ENCODE measurements around the gene RNF133.

DNA sequence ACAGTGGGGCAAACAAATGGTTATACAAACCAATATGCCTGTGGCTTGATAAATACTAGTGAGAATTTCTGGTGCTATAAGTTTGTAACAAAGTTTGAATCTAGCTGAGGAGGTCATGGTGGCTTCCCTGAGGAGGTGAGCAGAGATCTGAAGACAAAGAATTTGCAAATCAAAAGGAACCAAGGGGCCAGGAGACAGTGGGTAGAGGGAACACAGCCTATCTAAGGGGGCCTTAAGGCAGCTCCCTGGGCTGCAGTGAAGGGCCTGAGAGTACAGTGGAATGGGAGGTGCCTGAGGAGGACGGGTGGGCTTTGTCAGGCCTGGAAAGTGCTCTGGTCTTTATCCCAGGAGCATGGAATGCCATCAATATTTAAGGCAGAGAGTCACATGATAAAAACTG lies 21.8 kb downstream of the RNF133 start:
- TF ChIP-seq, protein P1, sequence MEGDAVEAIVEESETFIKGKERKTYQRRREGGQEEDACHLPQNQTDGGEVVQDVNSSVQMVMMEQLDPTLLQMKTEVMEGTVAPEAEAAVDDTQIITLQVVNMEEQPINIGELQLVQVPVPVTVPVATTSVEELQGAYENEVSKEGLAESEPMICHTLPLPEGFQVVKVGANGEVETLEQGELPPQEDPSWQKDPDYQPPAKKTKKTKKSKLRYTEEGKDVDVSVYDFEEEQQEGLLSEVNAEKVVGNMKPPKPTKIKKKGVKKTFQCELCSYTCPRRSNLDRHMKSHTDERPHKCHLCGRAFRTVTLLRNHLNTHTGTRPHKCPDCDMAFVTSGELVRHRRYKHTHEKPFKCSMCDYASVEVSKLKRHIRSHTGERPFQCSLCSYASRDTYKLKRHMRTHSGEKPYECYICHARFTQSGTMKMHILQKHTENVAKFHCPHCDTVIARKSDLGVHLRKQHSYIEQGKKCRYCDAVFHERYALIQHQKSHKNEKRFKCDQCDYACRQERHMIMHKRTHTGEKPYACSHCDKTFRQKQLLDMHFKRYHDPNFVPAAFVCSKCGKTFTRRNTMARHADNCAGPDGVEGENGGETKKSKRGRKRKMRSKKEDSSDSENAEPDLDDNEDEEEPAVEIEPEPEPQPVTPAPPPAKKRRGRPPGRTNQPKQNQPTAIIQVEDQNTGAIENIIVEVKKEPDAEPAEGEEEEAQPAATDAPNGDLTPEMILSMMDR (optimal IDR thresholded peaks at IDR 0.05 in 1 of 3, IDR thresholded peaks at IDR 0.05 in 1 of 3, conservative IDR thresholded peaks at IDR 0.05 in 1 of 3; ENCODE audit: extremely low read depth in 1 of 3, insufficient read depth in 2 of 3, low read length in 3 of 3): no peak
- TF ChIP-seq EZH2 (IDR thresholded peaks at IDR 0.05; ENCODE audit: low read length): no peak

Data from keratinocyte (primary cell).